DND-41 (cell line): ENCODE results near the gene CUL4B.
"Not testable (repeated sequence)": the region's sequence is repeated elsewhere in the genome, so short reads cannot be mapped to it uniquely, and the experiment has no call there.

Source experiments
- ATAC-seq: fragments of 200-7000 bp; cut with Tn5 transposase; 3 replicates; pipeline ENCODE4 v1.9.1; 2021; ENCODE audit warnings: low read depth; ENCODE audit not compliant: insufficient read depth
- DNase-seq: peaks from one replicate; pipeline ENCODE4 v3.0.0-alpha.2; 2020
- H2AFZ ChIP-seq: 2 replicates; pipeline ENCODE4 v1.6.0; 2012; ENCODE audit warnings: low read depth, low read length
- H3K27ac ChIP-seq: 2 replicates; pipeline ENCODE4 v1.5.1; 2012; ENCODE audit warnings: low read length, inconsistent platforms
- H3K27me3 ChIP-seq: fragments of 200-600 bp; sonication (generic); 2 replicates; pipeline ENCODE4 v1.6.0; 2012; ENCODE audit warnings: low read length, mild to moderate bottlenecking, inconsistent platforms; ENCODE audit not compliant: insufficient read depth, poor library complexity
- H3K36me3 ChIP-seq: 2 replicates; pipeline ENCODE4 v1.5.1; 2012; ENCODE audit warnings: low read length, inconsistent platforms; ENCODE audit not compliant: insufficient read depth
- H3K4me1 ChIP-seq: 2 replicates; pipeline ENCODE4 v1.5.1; 2012; ENCODE audit warnings: mild to moderate bottlenecking, low read length; ENCODE audit not compliant: insufficient read depth
- H3K4me2 ChIP-seq: 2 replicates; pipeline ENCODE4 v1.6.0; 2012; ENCODE audit warnings: mild to moderate bottlenecking, moderate library complexity, low read length, inconsistent platforms; ENCODE audit not compliant: insufficient read depth
- H3K4me3 ChIP-seq, 2 experiments: fragments of 200-600 bp in 1 of 2; shearing (Covaris generic) in 1 of 2; 2 replicates each; pipeline ENCODE4 v1.5.1; 2012 to 2016; ENCODE audit warnings: inconsistent platforms in 2 of 2, low read length in 2 of 2, mild to moderate bottlenecking in 2 of 2, low read depth in 1 of 2, moderate library complexity in 1 of 2
- H3K79me2 ChIP-seq: 2 replicates; pipeline ENCODE4 v1.6.0; 2012; ENCODE audit warnings: low read length, inconsistent platforms; ENCODE audit not compliant: insufficient read depth
- H3K9ac ChIP-seq: 2 replicates; pipeline ENCODE4 v1.6.0; 2012; ENCODE audit warnings: low read depth, mild to moderate bottlenecking, inconsistent platforms, low read length, moderate library complexity
- H3K9me3 ChIP-seq: 2 replicates; pipeline ENCODE4 v1.5.1; 2012; ENCODE audit warnings: low read length, moderate library complexity, mild to moderate bottlenecking, inconsistent platforms; ENCODE audit not compliant: insufficient read depth, severe bottlenecking
- H4K20me1 ChIP-seq: 2 replicates; pipeline ENCODE4 v1.6.0; 2012; ENCODE audit warnings: low read length; ENCODE audit not compliant: insufficient read depth
- CTCF ChIP-seq: IDR thresholded peaks from 2 replicates; pipeline ENCODE4 v1.5.1; 2012; ENCODE audit warnings: borderline replicate concordance, low read length, moderate library complexity, mild to moderate bottlenecking; ENCODE audit not compliant: poor library complexity, severe bottlenecking; ENCODE audit errors: extremely low read depth
- EZH2 ChIP-seq: IDR thresholded peaks from 3 replicates; pipeline ENCODE4 v1.6.1; 2012; ENCODE audit warnings: borderline replicate concordance, low read depth, mild to moderate bottlenecking, moderate library complexity, low read length, inconsistent platforms; ENCODE audit not compliant: severe bottlenecking

Gene CUL4B

GRCh38 chrX:120585702-120586101 is 24.9 kb upstream of the CUL4B start:
- no peaks in the 10 kb centered on the region for H3K4me1 ChIP-seq
- no peaks in the 10 kb centered on the region for H3K27me3 ChIP-seq
- no peaks in the 10 kb centered on the region for H3K9me3 ChIP-seq
- H3K79me2 ChIP-seq: no peaks in the 10 kb centered on the region
- H3K9ac ChIP-seq: no peak overlapping the region
- no peak overlapping the region for H2AFZ ChIP-seq
- H3K4me3 ChIP-seq: no peak overlapping the region
- no peaks in the 10 kb centered on the region for H4K20me1 ChIP-seq
- no peak for DNase-seq
- no peak overlapping the region for H3K4me2 ChIP-seq
- TF ChIP-seq CTCF (no peak), EZH2 (no peak)
- no peak for ATAC-seq
- no peak overlapping the region for H3K27ac ChIP-seq
- no peaks in the 10 kb centered on the region for H3K36me3 ChIP-seq

GRCh38 chrX:120575379-120576114 is 14.8 kb upstream of the CUL4B start:
- DNase-seq (no peak), ATAC-seq (no peak)
- Histone ChIP-seq H3K79me2 (no peaks in the 10 kb centered on the region), H3K36me3 (no peaks in the 10 kb centered on the region), H2AFZ (no peak overlapping the region), H3K27ac (no peak overlapping the region), H3K4me2 (no peak overlapping the region), H3K27me3 (no peaks in the 10 kb centered on the region), H3K9me3 (no peaks in the 10 kb centered on the region), H3K9ac (no peak overlapping the region), H3K4me1 (peaks cover 7% of the 10 kb centered on the region; the same call in 1 of the 2 replicates), H4K20me1 (no peaks in the 10 kb centered on the region), H3K4me3 (no peak overlapping the region)
- no peak for TF ChIP-seq CTCF
- TF ChIP-seq EZH2: no peak

- H3K4me1 ChIP-seq, H3K9ac ChIP-seq, H3K4me3 ChIP-seq, ATAC-seq, H3K79me2 ChIP-seq, DNase-seq, H3K9me3 ChIP-seq, H2AFZ ChIP-seq, H3K27me3 ChIP-seq, H3K27ac ChIP-seq, H3K4me2 ChIP-seq, H3K36me3 ChIP-seq, H4K20me1 ChIP-seq: not testable (repeated sequence)
Measured at GRCh38 chrX:120573806-120574205, 13.0 kb upstream of the CUL4B start.

- Histone ChIP-seq H3K79me2 (no peaks in the 10 kb centered on the region), H3K36me3 (no peaks in the 10 kb centered on the region), H3K4me1 (peaks cover 7% of the 10 kb centered on the region; the same call in 1 of the 2 replicates), H3K4me3 (no peak overlapping the region), H3K4me2 (no peak overlapping the region), H2AFZ (no peak overlapping the region), H3K27ac (no peak overlapping the region), H3K27me3 (no peaks in the 10 kb centered on the region), H3K9ac (no peak overlapping the region), H4K20me1 (no peaks in the 10 kb centered on the region), H3K9me3 (no peaks in the 10 kb centered on the region)
- ATAC-seq: no peak
- no peak for TF ChIP-seq EZH2
- TF ChIP-seq CTCF: no peak
- no peak for DNase-seq
Measured at GRCh38 chrX:120570011-120570600, 9.3 kb upstream of the CUL4B start.
